ENCODE data around the gene ADSL. TPM values are rescaled to one million over a fixed set of nuclear protein-coding genes. Genes with fewer than 3 reads are reported as not detected.

ADSL gene
- total RNA-seq, 1 donor from 2014 or later: 41.0 TPM

- H3K36me3 ChIP-seq: no peaks in the 10 kb centered on the region
- peaks cover 6% of the 10 kb centered on the region for H3K4me1 ChIP-seq
- DNase-seq (ENCODE audit: extremely low spot score in 2 of 2): no peak
- no peak for TF ChIP-seq CTCF (IDR thresholded peaks at IDR 0.05)
- no peak for TF ChIP-seq POLR2AphosphoS5 (IDR thresholded peaks at IDR 0.05; ENCODE audit: insufficient read depth in 1 of 2, low read depth in 1 of 2)
- no peak for TF ChIP-seq POLR2A (IDR thresholded peaks at IDR 0.05)
- no peaks in the 10 kb centered on the region for H3K9me3 ChIP-seq
- no peak overlapping the region for H3K27ac ChIP-seq
- intact Hi-C loops (cut with DNase I): no loop called here
- H3K4me3 ChIP-seq: no peak overlapping the region
- no peaks in the 10 kb centered on the region for H3K27me3 ChIP-seq
Measured at GRCh38 chr22:40383905-40384304, 37.6 kb downstream of the ADSL start.

GRCh38 chr22:40385036-40385782, 38.9 kb downstream of the ADSL start:
- DNase-seq (ENCODE audit: extremely low spot score in 2 of 2): no peak
- H3K27me3 ChIP-seq: no peaks in the 10 kb centered on the region
- H3K9me3 ChIP-seq: no peaks in the 10 kb centered on the region
- intact Hi-C loops (cut with DNase I): no loop called here
- H3K4me3 ChIP-seq: no peak overlapping the region
- H3K27ac ChIP-seq: no peak overlapping the region
- no peak for TF ChIP-seq POLR2A (IDR thresholded peaks at IDR 0.05)
- TF ChIP-seq POLR2AphosphoS5 (IDR thresholded peaks at IDR 0.05; ENCODE audit: insufficient read depth in 1 of 2, low read depth in 1 of 2): no peak
- TF ChIP-seq CTCF (IDR thresholded peaks at IDR 0.05): no peak
- H3K4me1 ChIP-seq: peaks cover 6% of the 10 kb centered on the region
- H3K36me3 ChIP-seq: no peaks in the 10 kb centered on the region

- no peak for TF ChIP-seq CTCF (IDR thresholded peaks at IDR 0.05)
- no peak for TF ChIP-seq POLR2AphosphoS5 (IDR thresholded peaks at IDR 0.05; ENCODE audit: insufficient read depth in 1 of 2, low read depth in 1 of 2)
- TF ChIP-seq POLR2A (IDR thresholded peaks at IDR 0.05): no peak
- Histone ChIP-seq H3K27me3 (no peaks in the 10 kb centered on the region), H3K4me1 (peaks cover 6% of the 10 kb centered on the region), H3K36me3 (no peaks in the 10 kb centered on the region), H3K9me3 (no peaks in the 10 kb centered on the region), H3K4me3 (no peak overlapping the region), H3K27ac (no peak overlapping the region)
- no peak for DNase-seq (ENCODE audit: extremely low spot score in 2 of 2)
- intact Hi-C loops (cut with DNase I): no loop called here
Measured at GRCh38 chr22:40387746-40388145, 41.4 kb downstream of the ADSL start.

GRCh38 chr22:40388231-40388630, 41.9 kb downstream of the ADSL start:
- intact Hi-C loops (cut with DNase I): no loop called here
- Histone ChIP-seq H3K36me3 (no peaks in the 10 kb centered on the region), H3K27ac (no peak overlapping the region), H3K9me3 (no peaks in the 10 kb centered on the region), H3K4me3 (no peak overlapping the region), H3K4me1 (peaks cover 6% of the 10 kb centered on the region), H3K27me3 (no peaks in the 10 kb centered on the region)
- DNase-seq (ENCODE audit: extremely low spot score in 2 of 2): no peak
- TF ChIP-seq POLR2AphosphoS5 (IDR thresholded peaks at IDR 0.05; ENCODE audit: insufficient read depth in 1 of 2, low read depth in 1 of 2) (no peak), CTCF (IDR thresholded peaks at IDR 0.05) (no peak), POLR2A (IDR thresholded peaks at IDR 0.05) (no peak)

- no peak for DNase-seq (ENCODE audit: extremely low spot score in 2 of 2)
- no peaks in the 10 kb centered on the region for H3K27me3 ChIP-seq
- TF ChIP-seq POLR2A (IDR thresholded peaks at IDR 0.05) (no peak), POLR2AphosphoS5 (IDR thresholded peaks at IDR 0.05; ENCODE audit: insufficient read depth in 1 of 2, low read depth in 1 of 2) (no peak), CTCF (IDR thresholded peaks at IDR 0.05) (no peak)
- no peaks in the 10 kb centered on the region for H3K9me3 ChIP-seq
- H3K4me3 ChIP-seq: no peak overlapping the region
- H3K27ac ChIP-seq: no peak overlapping the region
- H3K4me1 ChIP-seq: peaks cover 2% of the 10 kb centered on the region
- H3K36me3 ChIP-seq: no peaks in the 10 kb centered on the region
- intact Hi-C loops (cut with DNase I): no loop called here
Measured at GRCh38 chr22:40391417-40391816, 45.1 kb downstream of the ADSL start.
